ENCODE measurements around the gene AURKAIP1.

AURKAIP1 gene

DNA sequence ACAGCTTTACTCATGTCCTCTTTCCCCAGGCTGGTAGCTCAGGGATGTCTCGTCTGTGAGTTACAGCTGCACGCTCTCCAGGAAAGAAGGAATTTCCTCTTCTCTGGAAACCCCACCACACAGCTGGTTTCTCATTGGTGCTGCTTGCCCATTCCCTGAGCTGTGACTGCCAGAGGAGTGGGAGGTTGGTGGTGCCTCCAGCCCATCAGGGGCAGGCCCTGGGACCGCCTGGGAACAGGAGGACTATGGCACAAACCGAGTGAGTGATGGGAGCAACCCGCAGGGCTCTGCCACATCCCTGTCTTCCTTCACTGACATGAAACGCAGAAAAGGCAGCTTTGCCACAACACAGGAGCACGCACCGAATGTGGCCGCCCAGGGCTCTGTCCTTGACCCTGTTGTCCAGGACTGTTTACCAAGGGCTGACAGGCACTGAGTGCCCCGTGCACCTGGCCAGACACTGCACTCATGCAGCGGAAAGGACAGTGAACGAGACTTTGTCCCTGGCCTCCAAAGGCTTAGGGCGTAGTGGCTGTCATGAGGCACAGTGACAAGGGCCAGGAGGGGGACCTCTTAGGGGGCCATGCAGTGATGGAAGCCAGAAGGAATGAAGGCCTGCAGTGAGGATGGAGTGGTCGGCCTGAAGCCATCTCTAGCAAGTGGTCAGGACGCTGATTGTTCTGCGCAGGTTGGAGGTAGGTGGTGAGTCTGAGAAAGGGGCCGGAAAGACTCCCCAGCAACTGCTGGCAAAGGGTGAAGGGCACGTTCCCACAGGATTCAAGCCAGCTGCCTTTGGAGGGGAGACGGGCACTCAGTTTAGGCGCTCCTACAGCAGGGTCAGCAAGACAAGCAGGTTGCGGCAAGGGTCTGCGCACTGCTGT, 25.8 kb upstream of the AURKAIP1 start:
- H3K27me3 Mint-ChIP-seq, result no peaks in the 10 kb centered on the region
- H3K27ac Mint-ChIP-seq, result peak overlapping the region in 1 of 2 donors; percentile 94
- no peak for DNase-seq
- ATAC-seq (replicated peaks), result no peak
- H3K36me3 Mint-ChIP-seq (ENCODE audit: insufficient read depth), result peaks cover 95% of the 10 kb centered on the region
- H3K4me3 Mint-ChIP-seq, result peak overlapping the region; percentile 87 to 88
- no peaks in the 10 kb centered on the region for H3K9me3 Mint-ChIP-seq
- H3K4me1 Mint-ChIP-seq (ENCODE audit: low read depth in 2 of 2), result peaks cover 34 to 37% of the 10 kb centered on the region in 2 donors

DNA sequence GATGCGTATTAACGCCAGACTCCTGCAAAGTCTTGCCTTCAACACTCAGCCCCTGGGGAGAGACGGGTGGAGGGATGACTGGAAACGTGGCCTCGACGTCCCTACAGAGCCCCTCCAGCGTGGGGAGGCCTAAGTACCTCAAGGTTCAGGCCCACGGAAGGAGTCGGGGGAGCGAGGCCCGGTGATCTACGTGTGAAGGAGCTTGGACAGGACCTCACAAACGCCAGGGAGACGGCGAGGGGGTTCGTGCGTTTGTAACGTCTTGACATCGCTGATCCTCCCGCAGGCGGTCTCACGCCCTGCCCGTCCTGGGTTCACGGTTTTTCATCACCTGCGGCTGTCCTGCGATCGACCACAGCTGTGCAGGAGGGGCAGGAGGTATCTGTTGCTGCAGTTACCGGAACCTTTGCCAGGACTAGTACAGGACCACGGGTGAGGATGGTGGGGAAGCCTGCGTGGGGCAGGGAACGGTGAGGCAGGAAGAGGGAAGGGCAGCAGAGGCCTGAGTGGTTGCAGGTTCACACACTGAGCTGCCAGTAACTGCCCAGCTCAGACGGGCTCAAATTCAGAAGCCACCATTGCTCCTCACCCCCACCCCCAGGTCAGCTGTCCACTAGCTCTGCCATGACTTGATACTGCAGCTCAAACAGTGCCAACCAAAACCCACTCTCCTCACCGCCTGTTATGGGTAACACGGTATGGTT, 25.0 kb upstream of the AURKAIP1 start:
- no peaks in the 10 kb centered on the region for H3K9me3 Mint-ChIP-seq
- DNase-seq, result no peak
- H3K4me1 Mint-ChIP-seq (ENCODE audit: low read depth in 2 of 2), result peaks cover 37 to 44% of the 10 kb centered on the region in 2 donors
- H3K4me3 Mint-ChIP-seq, result peak overlapping the region; percentile 87 to 88
- H3K36me3 Mint-ChIP-seq (ENCODE audit: insufficient read depth), result peaks cover 95% of the 10 kb centered on the region
- H3K27ac Mint-ChIP-seq, result peak overlapping the region; percentile 93 to 94
- no peak for ATAC-seq (replicated peaks)
- H3K27me3 Mint-ChIP-seq, result no peaks in the 10 kb centered on the region

DNA sequence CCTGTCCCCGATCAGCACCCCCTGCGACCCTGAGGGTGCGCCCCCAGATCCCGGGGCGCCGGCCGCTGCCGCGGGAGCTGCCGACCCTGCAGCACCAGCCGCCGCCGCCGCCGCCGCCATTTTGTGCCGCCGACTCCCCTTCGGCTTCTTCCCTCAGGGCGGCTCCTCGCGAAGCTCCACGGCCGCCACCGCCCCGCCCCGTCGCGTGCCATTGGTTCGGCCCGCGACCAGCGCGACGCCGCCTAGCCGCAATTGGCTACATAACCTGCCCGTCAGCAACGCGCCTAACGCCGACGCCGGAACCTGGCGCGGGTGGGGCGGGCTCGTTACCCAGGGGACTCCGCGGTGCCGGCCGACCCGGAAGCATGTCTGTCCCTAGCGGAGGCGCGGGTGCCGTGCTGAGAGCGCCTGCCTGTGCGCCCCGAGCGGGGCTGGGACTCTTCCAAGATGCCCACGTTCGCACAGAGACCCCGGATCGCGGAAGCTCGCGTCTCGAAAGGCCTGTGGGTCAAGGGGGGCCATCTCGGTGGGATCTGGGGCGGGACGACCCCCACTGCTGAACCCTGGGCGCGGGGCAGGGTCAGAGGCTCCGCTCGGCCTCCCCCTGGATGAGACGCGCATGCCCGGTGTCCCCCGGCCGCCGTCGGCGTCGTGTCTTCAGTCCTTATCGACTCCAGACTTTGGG, 24.3 kb upstream of the AURKAIP1 start, which contains the start of gene CCNL2:
Gene CCNL2 (minus strand): TSS at position 149 of the 685 bp plus-strand sequence. CDS start 29 bp downstream, at position 120.
- Mint-ChIP-seq H3K27me3 (no peaks in the 10 kb centered on the region), H3K9me3 (no peaks in the 10 kb centered on the region), H3K4me1 (ENCODE audit: low read depth in 2 of 2) (peaks cover 37 to 44% of the 10 kb centered on the region in 2 donors), H3K36me3 (ENCODE audit: insufficient read depth) (peaks cover 95% of the 10 kb centered on the region), H3K4me3 (peak within 1 kb of the TSS; percentile 87 to 88), H3K27ac (peak within 1 kb of the TSS; percentile 93 to 94)
- DNase-seq, result peak; percentile 98 to 99 (median 98)
- ATAC-seq (replicated peaks), result peak; percentile 94

DNA sequence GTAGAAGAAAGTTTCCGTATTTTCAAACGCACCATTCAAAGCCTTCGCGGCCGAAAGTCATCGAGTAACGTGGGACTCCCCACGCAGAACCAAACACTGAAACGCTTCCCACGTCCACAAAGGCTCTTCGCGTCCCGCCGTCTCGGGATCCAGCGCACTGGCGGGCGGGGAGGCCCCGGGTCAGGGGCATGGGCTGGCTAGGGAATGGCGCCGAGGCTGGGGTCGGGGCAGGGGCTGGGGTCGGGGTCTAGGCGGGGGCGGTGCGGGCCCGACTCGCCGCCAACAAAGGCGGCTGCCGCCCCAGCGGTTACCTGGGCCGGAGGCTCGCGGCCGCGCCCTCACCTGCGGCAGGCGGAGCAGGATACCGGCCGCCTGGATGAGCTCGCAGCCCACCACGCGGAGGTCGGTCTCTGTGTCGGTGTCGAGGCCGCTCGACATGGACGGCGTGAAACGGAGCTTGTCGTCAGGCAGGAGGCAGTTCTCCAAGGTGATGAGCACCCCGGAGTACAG, 23.7 kb upstream of the AURKAIP1 start:
- Mint-ChIP-seq H3K4me1 (ENCODE audit: low read depth in 2 of 2) (peaks cover 37 to 42% of the 10 kb centered on the region in 2 donors), H3K36me3 (ENCODE audit: insufficient read depth) (peaks cover 95% of the 10 kb centered on the region), H3K27me3 (no peaks in the 10 kb centered on the region), H3K4me3 (peak overlapping the region; percentile 87 to 88), H3K27ac (peak overlapping the region; percentile 93 to 94), H3K9me3 (no peaks in the 10 kb centered on the region)
- peak; percentile 5 for ATAC-seq (replicated peaks)
- DNase-seq, result no peak

DNA sequence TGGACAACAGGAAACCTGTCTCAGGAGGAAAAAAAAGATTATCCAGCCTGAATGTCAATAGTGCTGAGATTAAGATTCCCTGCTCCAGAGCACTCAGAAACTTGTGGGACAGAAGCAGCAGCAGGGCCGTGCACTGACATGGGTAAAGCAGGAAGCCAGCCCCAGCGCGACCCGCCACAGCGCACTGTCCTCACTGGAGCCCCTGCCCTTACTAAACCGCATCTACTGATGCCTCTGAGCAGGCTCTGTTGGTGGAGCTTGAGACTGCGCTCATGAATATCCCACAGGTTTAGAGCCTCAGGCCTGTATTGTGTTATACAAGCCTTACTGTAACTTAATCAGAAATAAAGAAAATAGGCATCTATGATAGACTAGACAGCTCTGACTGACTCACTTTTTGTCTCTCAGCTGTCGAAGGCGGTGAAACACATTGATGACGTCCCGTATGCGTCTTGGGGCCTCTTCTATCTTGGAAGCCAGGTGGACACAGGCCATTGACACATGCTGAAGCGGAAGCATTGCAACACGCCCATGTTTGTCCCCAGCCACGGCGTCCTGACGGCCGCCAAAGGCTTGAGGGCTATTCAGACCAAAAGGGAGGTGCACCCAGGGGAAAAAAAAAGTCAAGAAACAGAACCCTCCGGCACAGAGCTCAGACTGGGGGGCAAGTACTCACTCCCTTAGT, 23.0 kb upstream of the AURKAIP1 start:
- no peak for DNase-seq
- Mint-ChIP-seq H3K36me3 (ENCODE audit: insufficient read depth) (peaks cover 94% of the 10 kb centered on the region), H3K9me3 (no peaks in the 10 kb centered on the region), H3K4me1 (ENCODE audit: low read depth in 2 of 2) (peaks cover 34 to 40% of the 10 kb centered on the region in 2 donors), H3K27ac (peak overlapping the region; percentile 83 to 93), H3K4me3 (peak overlapping the region; percentile 87 to 88), H3K27me3 (no peaks in the 10 kb centered on the region)
- no peak for ATAC-seq (replicated peaks)

DNA sequence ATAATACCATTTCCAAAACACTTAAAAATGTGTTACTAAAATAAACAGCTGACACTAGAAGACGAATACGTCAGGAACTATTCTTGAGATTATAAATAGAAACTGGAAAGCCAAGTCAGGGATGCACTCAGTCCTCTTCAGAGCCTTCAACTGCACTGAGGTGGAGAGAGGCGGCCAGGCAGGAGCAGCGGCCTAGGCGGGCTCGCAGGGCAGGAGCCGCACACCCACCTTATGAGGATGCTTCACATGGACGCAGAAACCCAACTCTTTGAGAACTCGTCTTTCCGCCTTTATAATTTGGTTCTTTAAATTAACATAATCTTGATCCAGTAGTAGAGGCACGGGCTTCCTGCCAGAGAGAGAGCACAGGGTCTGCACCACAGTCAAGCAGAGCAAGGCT, 20.2 kb upstream of the AURKAIP1 start:
- no peak for DNase-seq
- peaks cover 22 to 23% of the 10 kb centered on the region in 2 donors for H3K4me1 Mint-ChIP-seq (ENCODE audit: low read depth in 2 of 2)
- H3K9me3 Mint-ChIP-seq, result no peaks in the 10 kb centered on the region
- H3K36me3 Mint-ChIP-seq (ENCODE audit: insufficient read depth), result peaks cover 94% of the 10 kb centered on the region
- peak overlapping the region in 1 of 2 donors; percentile 76 for H3K27ac Mint-ChIP-seq
- no peak for ATAC-seq (replicated peaks)
- H3K27me3 Mint-ChIP-seq, result no peaks in the 10 kb centered on the region
- H3K4me3 Mint-ChIP-seq, result no peak overlapping the region

DNA sequence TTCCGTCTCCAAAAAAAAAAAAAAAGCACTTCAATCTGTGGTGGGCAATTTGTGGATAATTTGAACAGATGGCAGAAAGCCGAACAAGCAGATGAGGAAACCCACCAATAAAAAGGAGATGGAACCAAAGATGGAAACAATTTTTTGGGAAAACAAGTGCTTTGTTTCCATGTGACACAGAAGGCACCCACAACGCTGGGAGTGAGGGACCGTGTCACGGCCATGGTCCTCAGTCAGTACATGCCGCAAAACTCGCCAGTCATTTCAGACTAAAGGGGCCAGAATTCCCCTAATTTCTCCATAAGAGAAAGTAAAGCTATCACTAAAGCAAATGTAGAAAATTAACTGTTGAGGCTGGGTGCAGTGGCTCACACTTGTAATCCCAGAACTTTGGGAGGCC, 19.1 kb upstream of the AURKAIP1 start:
- no peaks in the 10 kb centered on the region for H3K27me3 Mint-ChIP-seq
- no peak overlapping the region for H3K4me3 Mint-ChIP-seq
- DNase-seq, result no peak
- peak overlapping the region in 1 of 2 donors; percentile 32 for H3K27ac Mint-ChIP-seq
- ATAC-seq (replicated peaks), result no peak
- peaks cover 94% of the 10 kb centered on the region for H3K36me3 Mint-ChIP-seq (ENCODE audit: insufficient read depth)
- H3K9me3 Mint-ChIP-seq, result no peaks in the 10 kb centered on the region
- H3K4me1 Mint-ChIP-seq (ENCODE audit: low read depth in 2 of 2), result peaks cover 13 to 16% of the 10 kb centered on the region in 2 donors

DNA sequence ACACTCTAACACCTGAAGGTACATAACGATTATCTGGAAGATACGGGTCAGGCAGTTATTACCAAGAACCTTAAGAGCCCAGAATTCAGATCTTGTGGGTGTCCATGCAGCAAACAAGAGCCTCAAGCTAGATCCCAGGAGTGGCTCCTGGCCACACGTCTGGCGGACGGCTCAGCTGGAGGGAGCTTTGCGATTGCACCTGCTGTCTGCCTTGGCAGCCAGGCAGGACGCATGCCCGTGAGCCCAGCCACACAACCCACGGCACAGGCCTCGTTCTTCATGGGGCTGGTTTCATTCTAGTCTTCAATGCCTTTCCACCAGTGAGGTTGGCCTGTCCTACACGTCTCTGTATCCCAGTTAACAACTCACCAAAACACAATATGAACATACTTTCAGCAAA, 18.4 kb upstream of the AURKAIP1 start:
- DNase-seq (no peak), ATAC-seq (replicated peaks) (no peak)
- Mint-ChIP-seq H3K27me3 (no peaks in the 10 kb centered on the region), H3K27ac (peak overlapping the region in 1 of 2 donors; percentile 32), H3K9me3 (no peaks in the 10 kb centered on the region), H3K4me1 (ENCODE audit: low read depth in 2 of 2) (peaks cover 13 to 16% of the 10 kb centered on the region in 2 donors), H3K36me3 (ENCODE audit: insufficient read depth) (peaks cover 97% of the 10 kb centered on the region), H3K4me3 (no peak overlapping the region)

DNA sequence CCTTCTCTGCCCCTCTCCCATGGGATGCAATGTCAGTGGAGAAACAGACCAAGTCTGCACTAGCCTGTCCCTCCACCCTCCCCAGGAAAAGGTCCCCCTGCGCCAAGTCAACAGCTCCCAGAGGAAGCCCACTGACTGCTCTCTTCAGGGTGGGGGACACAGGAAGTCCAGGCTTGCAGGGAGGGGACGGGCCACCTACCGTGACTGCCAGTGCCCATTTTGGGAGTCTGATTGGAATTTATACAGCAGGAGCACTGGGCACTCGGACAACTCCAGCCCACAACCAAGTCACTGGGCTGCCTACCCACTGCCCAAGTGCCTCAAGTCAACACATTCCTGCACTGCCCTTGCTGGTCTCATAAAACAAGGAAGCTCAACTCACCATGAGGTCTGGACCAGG, 18.0 kb upstream of the AURKAIP1 start:
- no peak overlapping the region for H3K4me3 Mint-ChIP-seq
- peaks cover 10 to 14% of the 10 kb centered on the region in 2 donors for H3K4me1 Mint-ChIP-seq (ENCODE audit: low read depth in 2 of 2)
- ATAC-seq (replicated peaks) (no peak), DNase-seq (no peak)
- no peaks in the 10 kb centered on the region for H3K9me3 Mint-ChIP-seq
- no peaks in the 10 kb centered on the region for H3K27me3 Mint-ChIP-seq
- peaks cover 97% of the 10 kb centered on the region for H3K36me3 Mint-ChIP-seq (ENCODE audit: insufficient read depth)
- H3K27ac Mint-ChIP-seq, result no peak overlapping the region

DNA sequence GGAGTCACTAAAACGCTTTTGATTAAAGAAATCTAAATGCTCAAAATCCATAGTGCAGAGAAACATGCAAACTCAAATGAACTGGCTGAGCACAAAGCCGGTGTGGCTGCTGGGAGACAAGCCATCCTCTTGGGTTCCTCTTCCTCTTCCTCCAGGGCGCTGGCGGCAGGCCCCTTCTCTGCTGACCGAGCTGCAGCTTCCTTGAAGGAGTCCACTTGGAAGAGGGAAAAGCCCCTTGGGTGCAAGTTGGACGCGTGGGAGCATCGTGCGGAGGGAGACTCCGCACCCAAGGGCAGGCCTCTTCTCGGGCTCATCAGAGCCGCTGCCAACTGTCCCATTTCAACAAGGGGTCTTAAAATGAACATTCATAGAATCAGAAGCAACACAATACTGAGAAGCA, 16.2 kb upstream of the AURKAIP1 start:
- DNase-seq, result no peak
- peaks cover 97% of the 10 kb centered on the region for H3K36me3 Mint-ChIP-seq (ENCODE audit: insufficient read depth)
- H3K9me3 Mint-ChIP-seq, result no peaks in the 10 kb centered on the region
- peaks cover 8 to 11% of the 10 kb centered on the region in 2 donors for H3K4me1 Mint-ChIP-seq (ENCODE audit: low read depth in 2 of 2)
- no peak overlapping the region for H3K27ac Mint-ChIP-seq
- H3K27me3 Mint-ChIP-seq, result no peaks in the 10 kb centered on the region
- H3K4me3 Mint-ChIP-seq, result no peak overlapping the region
- ATAC-seq (replicated peaks), result no peak

DNA sequence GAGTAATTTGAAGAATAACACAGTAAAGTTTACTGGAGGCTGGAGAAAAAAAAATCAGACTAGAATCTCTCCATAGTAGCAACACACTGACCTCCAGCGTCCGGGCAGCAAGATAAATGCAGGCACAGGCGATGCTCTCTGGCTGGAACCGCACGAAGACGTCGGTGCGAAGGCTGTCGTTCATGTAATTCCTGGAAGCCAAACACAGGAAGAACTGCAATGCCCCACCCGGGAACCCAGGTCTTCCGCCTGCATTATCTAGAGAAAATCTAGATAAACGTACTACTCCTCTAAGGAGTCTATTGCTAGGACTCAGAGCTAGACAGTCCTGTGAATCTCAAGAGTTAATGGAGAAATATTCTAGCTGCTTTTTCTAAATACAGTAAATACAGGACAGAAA, 15.7 kb upstream of the AURKAIP1 start:
- H3K36me3 Mint-ChIP-seq (ENCODE audit: insufficient read depth), result peaks cover 98% of the 10 kb centered on the region
- H3K9me3 Mint-ChIP-seq, result no peaks in the 10 kb centered on the region
- H3K4me1 Mint-ChIP-seq (ENCODE audit: low read depth in 2 of 2), result peaks cover 6 to 9% of the 10 kb centered on the region in 2 donors
- no peaks in the 10 kb centered on the region for H3K27me3 Mint-ChIP-seq
- H3K4me3 Mint-ChIP-seq, result no peak overlapping the region
- ATAC-seq (replicated peaks), result no peak
- no peak for DNase-seq
- H3K27ac Mint-ChIP-seq, result no peak overlapping the region

DNA sequence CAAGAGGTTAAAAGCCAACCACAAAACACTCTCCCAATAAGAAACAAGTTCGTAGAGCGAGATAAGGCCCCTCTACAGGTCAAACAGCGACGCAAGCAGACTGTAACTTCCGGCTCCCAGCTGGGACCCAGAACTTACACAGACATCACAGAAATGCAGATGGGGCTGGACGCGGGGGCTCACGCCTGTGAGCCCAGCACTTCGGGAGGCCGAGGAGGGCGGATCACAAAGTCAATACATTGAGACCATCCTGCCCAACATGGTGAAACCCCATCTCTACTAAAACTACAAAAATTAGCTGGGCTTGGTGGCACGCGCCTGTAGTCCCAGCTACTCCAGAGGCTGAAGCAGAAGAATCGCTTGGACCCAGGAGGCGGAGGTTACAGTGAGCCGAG, 13.1 kb upstream of the AURKAIP1 start:
- no peaks in the 10 kb centered on the region for H3K27me3 Mint-ChIP-seq
- H3K27ac Mint-ChIP-seq, result peak overlapping the region in 1 of 2 donors; percentile 38
- H3K4me1 Mint-ChIP-seq (ENCODE audit: low read depth in 2 of 2), result peaks cover 0 to 2% of the 10 kb centered on the region in 2 donors
- no peaks in the 10 kb centered on the region for H3K9me3 Mint-ChIP-seq
- peaks cover 75% of the 10 kb centered on the region for H3K36me3 Mint-ChIP-seq (ENCODE audit: insufficient read depth)
- DNase-seq (no peak), ATAC-seq (replicated peaks) (no peak)
- H3K4me3 Mint-ChIP-seq, result no peak overlapping the region
